Measurements from ENCODE around the gene UVRAG. TPM values are rescaled to one million over a fixed set of nuclear protein-coding genes. Genes with fewer than 3 reads are reported as not detected.

The UVRAG gene
- total and polyA plus RNA-seq, 2 of the 4 experiments (the other 2 are of a cell fraction): 5.6 to 10.9 TPM

DNA sequence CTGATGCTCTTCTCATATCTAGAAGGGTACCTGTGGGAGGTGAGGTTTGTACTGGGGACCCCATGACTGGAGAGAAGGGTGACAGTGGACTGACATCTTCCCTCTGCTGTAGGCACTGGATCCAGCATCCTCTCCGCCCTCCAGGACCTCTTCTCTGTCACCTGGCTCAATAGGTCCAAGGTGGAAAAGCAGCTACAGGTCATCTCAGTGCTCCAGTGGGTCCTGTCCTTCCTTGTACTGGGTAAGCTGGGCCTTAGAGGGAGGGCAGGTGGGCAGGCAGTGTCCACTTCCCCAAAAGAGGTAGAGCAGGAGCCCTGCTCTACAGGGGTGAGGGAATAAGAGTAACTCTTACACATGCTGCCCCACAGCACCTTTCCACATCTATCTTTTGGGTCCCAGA is 30.5 kb upstream of the UVRAG start:
- no peaks in the 10 kb centered on the region for H4K20me1 ChIP-seq (ENCODE audit: insufficient read depth, low read length)
- no peaks in the 10 kb centered on the region for H3K9me1 ChIP-seq (ENCODE audit: insufficient read depth, low read length)
- no TSS peak for BruUV-seq (replicated peaks)
- H3K27me3 ChIP-seq (ENCODE audit: control insufficient read depth, insufficient read depth, low read length): peaks cover 34% of the 10 kb centered on the region
- intact Hi-C loops (cut with micrococcal nuclease) (no loop called here), in situ Hi-C loops (cut with MboI; ENCODE audit: low sequenced_read_pairs) (no loop called here), dilution Hi-C loops (cut with HindIII; ENCODE audit: low sequenced_read_pairs, unreplicated experiment) (no loop called here)
- no peaks in the 10 kb centered on the region for H3K9me3 ChIP-seq (ENCODE audit: control insufficient read depth, insufficient read depth, low read length)
- ATAC-seq (ENCODE audit: low read depth) (no peak), DNase-seq (no peak)
- no peaks in the 10 kb centered on the region for H3K4me1 ChIP-seq (ENCODE audit: control insufficient read depth, insufficient read depth, low read length)
- H4K91ac ChIP-seq (ENCODE audit: insufficient read depth, low read depth, low read length): no peak overlapping the region
- no peak overlapping the region for H3K4me2 ChIP-seq (ENCODE audit: low read depth, low read length)
- no peak overlapping the region for H3K4me3 ChIP-seq (ENCODE audit: insufficient read depth, low read depth, low read length)
- no peak overlapping the region for H3K14ac ChIP-seq (replicated peaks; ENCODE audit: low read depth, low read length)
- TF ChIP-seq BHLHE40 (IDR thresholded peaks at IDR 0.05; ENCODE audit: low read depth, low read length) (no peak), MXI1 (IDR thresholded peaks at IDR 0.05; ENCODE audit: borderline replicate concordance, low read depth, low read length) (no peak), FOS (IDR thresholded peaks at IDR 0.05; ENCODE audit: low read depth, low read length) (no peak), RFX5 (IDR thresholded peaks at IDR 0.05; ENCODE audit: low read depth, low read length) (no peak), SMC3 (IDR thresholded peaks at IDR 0.05; ENCODE audit: low read depth, low read length) (no peak), CEBPB (IDR thresholded peaks at IDR 0.05; ENCODE audit: low read depth, low read length) (no peak), NFE2L2 (IDR thresholded peaks at IDR 0.05; ENCODE audit: low read depth, low read length) (no peak), MAZ (IDR thresholded peaks at IDR 0.05; ENCODE audit: borderline replicate concordance, low read depth, low read length) (no peak), MAFK (IDR thresholded peaks at IDR 0.05; ENCODE audit: low read depth, low read length) (no peak), CHD1 (IDR thresholded peaks at IDR 0.05; ENCODE audit: low read depth, low read length) (no peak), RAD21 (IDR thresholded peaks at IDR 0.05; ENCODE audit: low read length) (no peak), RCOR1 (IDR thresholded peaks at IDR 0.05; ENCODE audit: insufficient replicate concordance, low read length) (no peak), POLR2A (IDR thresholded peaks at IDR 0.05; ENCODE audit: low read depth, low read length) (no peak)
- TF ChIP-seq, protein P1, sequence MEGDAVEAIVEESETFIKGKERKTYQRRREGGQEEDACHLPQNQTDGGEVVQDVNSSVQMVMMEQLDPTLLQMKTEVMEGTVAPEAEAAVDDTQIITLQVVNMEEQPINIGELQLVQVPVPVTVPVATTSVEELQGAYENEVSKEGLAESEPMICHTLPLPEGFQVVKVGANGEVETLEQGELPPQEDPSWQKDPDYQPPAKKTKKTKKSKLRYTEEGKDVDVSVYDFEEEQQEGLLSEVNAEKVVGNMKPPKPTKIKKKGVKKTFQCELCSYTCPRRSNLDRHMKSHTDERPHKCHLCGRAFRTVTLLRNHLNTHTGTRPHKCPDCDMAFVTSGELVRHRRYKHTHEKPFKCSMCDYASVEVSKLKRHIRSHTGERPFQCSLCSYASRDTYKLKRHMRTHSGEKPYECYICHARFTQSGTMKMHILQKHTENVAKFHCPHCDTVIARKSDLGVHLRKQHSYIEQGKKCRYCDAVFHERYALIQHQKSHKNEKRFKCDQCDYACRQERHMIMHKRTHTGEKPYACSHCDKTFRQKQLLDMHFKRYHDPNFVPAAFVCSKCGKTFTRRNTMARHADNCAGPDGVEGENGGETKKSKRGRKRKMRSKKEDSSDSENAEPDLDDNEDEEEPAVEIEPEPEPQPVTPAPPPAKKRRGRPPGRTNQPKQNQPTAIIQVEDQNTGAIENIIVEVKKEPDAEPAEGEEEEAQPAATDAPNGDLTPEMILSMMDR (conservative IDR thresholded peaks at IDR 0.05; ENCODE audit: low read depth, low read length): no peak
- TF ChIP-seq, protein P2, sequence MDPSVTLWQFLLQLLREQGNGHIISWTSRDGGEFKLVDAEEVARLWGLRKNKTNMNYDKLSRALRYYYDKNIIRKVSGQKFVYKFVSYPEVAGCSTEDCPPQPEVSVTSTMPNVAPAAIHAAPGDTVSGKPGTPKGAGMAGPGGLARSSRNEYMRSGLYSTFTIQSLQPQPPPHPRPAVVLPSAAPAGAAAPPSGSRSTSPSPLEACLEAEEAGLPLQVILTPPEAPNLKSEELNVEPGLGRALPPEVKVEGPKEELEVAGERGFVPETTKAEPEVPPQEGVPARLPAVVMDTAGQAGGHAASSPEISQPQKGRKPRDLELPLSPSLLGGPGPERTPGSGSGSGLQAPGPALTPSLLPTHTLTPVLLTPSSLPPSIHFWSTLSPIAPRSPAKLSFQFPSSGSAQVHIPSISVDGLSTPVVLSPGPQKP (IDR thresholded peaks at IDR 0.05; ENCODE audit: borderline replicate concordance, low read depth, low read length): no peak
- TF ChIP-seq, protein P3, sequence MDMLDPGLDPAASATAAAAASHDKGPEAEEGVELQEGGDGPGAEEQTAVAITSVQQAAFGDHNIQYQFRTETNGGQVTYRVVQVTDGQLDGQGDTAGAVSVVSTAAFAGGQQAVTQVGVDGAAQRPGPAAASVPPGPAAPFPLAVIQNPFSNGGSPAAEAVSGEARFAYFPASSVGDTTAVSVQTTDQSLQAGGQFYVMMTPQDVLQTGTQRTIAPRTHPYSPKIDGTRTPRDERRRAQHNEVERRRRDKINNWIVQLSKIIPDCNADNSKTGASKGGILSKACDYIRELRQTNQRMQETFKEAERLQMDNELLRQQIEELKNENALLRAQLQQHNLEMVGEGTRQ (IDR thresholded peaks at IDR 0.05; ENCODE audit: low read depth, low read length): no peak
- no peak overlapping the region for H2AK9ac ChIP-seq (replicated peaks; ENCODE audit: low read depth, low read length, poor library complexity)
- H2BK5ac ChIP-seq (ENCODE audit: low read depth, low read length, poor library complexity, severe bottlenecking): no peak overlapping the region
- no peak overlapping the region for H3K23ac ChIP-seq (ENCODE audit: low read depth, low read length)
- no peak overlapping the region for H2BK15ac ChIP-seq (ENCODE audit: low read depth, low read length)
- H3K79me1 ChIP-seq (ENCODE audit: low read depth in 1 of 2, low read length in 2 of 2): no peaks in the 10 kb centered on the region
- H2BK20ac ChIP-seq (ENCODE audit: low read depth, low read length): no peak overlapping the region
- H2AFZ ChIP-seq (replicated peaks; ENCODE audit: low read length, poor library complexity): no peak overlapping the region
- ChIA-PET POLR2A (ENCODE audit: unreplicated experiment) (no interaction called here), CTCF (no interaction called here)
- H3K9ac ChIP-seq (ENCODE audit: low read depth, low read length): no peak overlapping the region
- H3K56ac ChIP-seq (ENCODE audit: extremely low read depth, insufficient read depth, low read length): no peak overlapping the region
- H3K27ac ChIP-seq (ENCODE audit: insufficient read depth, low read length): no peak overlapping the region
- no peak overlapping the region for H4K8ac ChIP-seq (ENCODE audit: low read depth in 2 of 2, low read length in 2 of 2)
- no peak overlapping the region for H2AK5ac ChIP-seq (ENCODE audit: low read depth, low read length)
- no peak overlapping the region for H3K18ac ChIP-seq (ENCODE audit: low read depth, low read length)
- no peak overlapping the region for H4K5ac ChIP-seq (ENCODE audit: low read depth, low read length)
- no peaks in the 10 kb centered on the region for H3K36me3 ChIP-seq (ENCODE audit: control insufficient read depth, insufficient read depth, low read length)
- WGBS, 2 experiments (ENCODE audit: extremely low coverage in 2 of 2, insufficient read length in 1 of 2): no CpG with 5 or more reads among the region's 1 CpG
- no peak overlapping the region for H3K4ac ChIP-seq (ENCODE audit: low read depth, low read length)
- H2BK120ac ChIP-seq (ENCODE audit: low read depth, low read length): no peak overlapping the region

All from IMR-90 (cell line).